Breast epithelium (tissue), 3 donors: ENCODE results near the gene ZSCAN26.

Experiments used
- CTCF ChIP-seq, 3 donors: fragments of 450-650 bp; IDR thresholded peaks; one replicate each; pipeline ENCODE4 v1.5.1; 2016 to 2017; ENCODE audit warnings: antibody characterized with exemption in 3 of 3, mild to moderate bottlenecking in 3 of 3, moderate library complexity in 3 of 3
- POLR2A ChIP-seq: fragments of 450-650 bp; IDR thresholded peaks from one replicate; pipeline ENCODE4 v1.6.1; 2016; ENCODE audit warnings: antibody characterized with exemption, mild to moderate bottlenecking, moderate library complexity

GRCh38 chr6:28267695-28268059 lies 734 bp downstream of the ZSCAN26 start:
- TF ChIP-seq POLR2A (no peak), CTCF (IDR thresholded peaks at IDR 0.05) (no peak)
